ENCODE results near the gene FOLR1.
"Not testable (repeated sequence)": the region's sequence is repeated elsewhere in the genome, so short reads cannot be mapped to it uniquely, and the experiment has no call there.

FOLR1 gene

GRCh38 chr11:72179804-72180396 lies 12.0 kb upstream of the FOLR1 start:
- no peak for DNase-seq (ENCODE audit: low read depth, low spot score)
- no peak overlapping the region for H3K4me3 ChIP-seq (ENCODE audit: low read length)

- H3K4me3 ChIP-seq (ENCODE audit: low read length); DNase-seq (ENCODE audit: low read depth, low spot score): not testable (repeated sequence)
Observed at GRCh38 chr11:72180892-72181552, 10.9 kb upstream of the FOLR1 start.

- not testable (repeated sequence) for H3K4me3 ChIP-seq (ENCODE audit: low read length); DNase-seq (ENCODE audit: low read depth, low spot score)
Observed at GRCh38 chr11:72181553-72181958, 10.4 kb upstream of the FOLR1 start.

- no peak overlapping the region for H3K4me3 ChIP-seq (ENCODE audit: low read length)
- DNase-seq (ENCODE audit: low read depth, low spot score): no peak
Observed at GRCh38 chr11:72188267-72188666, 3.7 kb upstream of the FOLR1 start.

- H3K4me3 ChIP-seq (ENCODE audit: low read length): no peak overlapping the region
- no peak for DNase-seq (ENCODE audit: low read depth, low spot score)
Observed at GRCh38 chr11:72189455-72190250, 2.3 kb upstream of the FOLR1 start.

GRCh38 chr11:72190631-72191071 lies 1.3 kb upstream of the FOLR1 start:
- H3K4me3 ChIP-seq (ENCODE audit: low read length): no peak overlapping the region

GRCh38 chr11:72195518-72196270 lies 3.8 kb downstream of the FOLR1 start:
- DNase-seq (ENCODE audit: low read depth, low spot score): no peak
- H3K4me3 ChIP-seq (ENCODE audit: low read length): no peak overlapping the region

More at GRCh38 chr11:72190631-72191071, 1.3 kb upstream of the FOLR1 start:
- DNase-seq (ENCODE audit: low read depth, low spot score): no peak

- not testable (repeated sequence) for DNase-seq (ENCODE audit: low read depth, low spot score)
Observed at GRCh38 chr11:72201445-72201844, 9.5 kb downstream of the FOLR1 start.

GRCh38 chr11:72202571-72202970 lies 10.6 kb downstream of the FOLR1 start:
- DNase-seq (ENCODE audit: low read depth, low spot score): no peak
- H3K4me3 ChIP-seq (ENCODE audit: low read length): no peak overlapping the region

More at GRCh38 chr11:72201445-72201844, 9.5 kb downstream of the FOLR1 start:
- H3K4me3 ChIP-seq (ENCODE audit: low read length): not testable (repeated sequence)

GRCh38 chr11:72203163-72203562 lies 11.2 kb downstream of the FOLR1 start:
- DNase-seq (ENCODE audit: low read depth, low spot score): no peak
- H3K4me3 ChIP-seq (ENCODE audit: low read length): no peak overlapping the region

GRCh38 chr11:72204886-72205285 lies 12.9 kb downstream of the FOLR1 start:
- DNase-seq (ENCODE audit: low read depth, low spot score): no peak
- H3K4me3 ChIP-seq (ENCODE audit: low read length): no peak overlapping the region

GRCh38 chr11:72206794-72207193 lies 14.9 kb downstream of the FOLR1 start:
- not testable (repeated sequence) for H3K4me3 ChIP-seq (ENCODE audit: low read length); DNase-seq (ENCODE audit: low read depth, low spot score)

GRCh38 chr11:72208281-72208680 lies 16.3 kb downstream of the FOLR1 start:
- DNase-seq (ENCODE audit: low read depth, low spot score): no peak
- no peak overlapping the region for H3K4me3 ChIP-seq (ENCODE audit: low read length)

- H3K4me3 ChIP-seq (ENCODE audit: low read length): no peak overlapping the region
- no peak for DNase-seq (ENCODE audit: low read depth, low spot score)
Observed at GRCh38 chr11:72209101-72209500, 17.2 kb downstream of the FOLR1 start.

GRCh38 chr11:72216638-72217037 lies 24.7 kb downstream of the FOLR1 start, which contains the start of gene FOLR2:
TSS of gene FOLR2 (plus strand) at chr11:72216794. CDS start at chr11:72218585, 1,791 bp downstream.
- DNase-seq (ENCODE audit: low read depth, low spot score): no peak
- no peak within 1 kb of the TSS for H3K4me3 ChIP-seq (ENCODE audit: low read length)

GRCh38 chr11:72217841-72218240 lies 25.9 kb downstream of the FOLR1 start:
- no peak for DNase-seq (ENCODE audit: low read depth, low spot score)

GRCh38 chr11:72218251-72218745 lies 26.4 kb downstream of the FOLR1 start:
- H3K4me3 ChIP-seq (ENCODE audit: low read length): no peak overlapping the region
- DNase-seq (ENCODE audit: low read depth, low spot score): no peak

More at GRCh38 chr11:72217841-72218240, 25.9 kb downstream of the FOLR1 start:
- H3K4me3 ChIP-seq (ENCODE audit: low read length): no peak overlapping the region

GRCh38 chr11:72220696-72221363 lies 28.9 kb downstream of the FOLR1 start:
- H3K4me3 ChIP-seq (ENCODE audit: low read length): no peak overlapping the region

More at GRCh38 chr11:72220696-72221363, 28.9 kb downstream of the FOLR1 start:
- no peak for DNase-seq (ENCODE audit: low read depth, low spot score)
